ENCODE results near the gene PIM1. TPM values are rescaled to one million over a fixed set of nuclear protein-coding genes. Genes with fewer than 3 reads are reported as not detected.

PIM1 gene
- total and polyA plus RNA-seq, 9 of the 15 experiments (the other 6 are each of a cell fraction or from before 2014, with no cell fraction given), result 19.0 to 789 (median 212) TPM

GRCh38 chr6:37175332-37176267 is 5.6 kb downstream of the PIM1 start (continued):
- TF ChIP-seq MBD1 (CRISPR knock-in tag; IDR thresholded peaks at IDR 0.05), result no peak
- no peak for TF ChIP-seq SREBF1 (IDR thresholded peaks at IDR 0.05; ENCODE audit: borderline replicate concordance, low read depth, low read length)
- TF ChIP-seq BHLHE40 (IDR thresholded peaks at IDR 0.05; ENCODE audit: low read length), result 0 out of 2 replicates have a peak, but pooled peaks have one; percentile 11
- TF ChIP-seq CEBPB (tag; IDR thresholded peaks at IDR 0.05), result no peak
- TF ChIP-seq ZBTB8A (IDR thresholded peaks at IDR 0.05; ENCODE audit: partially characterized antibody), result no peak
- TF ChIP-seq NCOA4 (IDR thresholded peaks at IDR 0.05; ENCODE audit: partially characterized antibody), result no peak
- no peak for TF ChIP-seq BCOR (IDR thresholded peaks at IDR 0.05)
- TF ChIP-seq E2F3 (CRISPR knock-in tag; IDR thresholded peaks at IDR 0.05), result no peak
- TF ChIP-seq HMGN3 (IDR thresholded peaks at IDR 0.05; ENCODE audit: borderline replicate concordance, extremely low read depth, insufficient read length, low read depth, low read length), result peak; percentile 65
- TF ChIP-seq ZNF592 (IDR thresholded peaks at IDR 0.05), result no peak
- no peak for TF ChIP-seq ZC3H11A (IDR thresholded peaks at IDR 0.05; ENCODE audit: low read depth, low read length)
- TF ChIP-seq TCFL5 (CRISPR knock-in tag; conservative IDR thresholded peaks at IDR 0.05), result peak; percentile 78
- no peak for TF ChIP-seq ZBTB5 (IDR thresholded peaks at IDR 0.05)
- TF ChIP-seq MED1 (CRISPR knock-in tag; IDR thresholded peaks at IDR 0.05; ENCODE audit: borderline replicate concordance), result no peak
- peak; percentile 53 for TF ChIP-seq PRDM10 (IDR thresholded peaks at IDR 0.05; ENCODE audit: partially characterized antibody)
